Activated CD4-positive, alpha-beta T cell treated with anti-CD3 and anti-CD28 coated beads, Interleukin-2, amount 10 ng/mL, durations not matched to agents 24 days and 14 days (primary cell): ENCODE data around the gene YIF1A. TPM values are rescaled to one million over a fixed set of nuclear protein-coding genes. Genes with fewer than 3 reads are reported as not detected.

Experiments used
- DNase-seq: peaks from one replicate; pipeline ENCODE4 v3.0.0; 2022
- H3K27ac Mint-ChIP-seq: one replicate; pipeline ENCODE4 v1.8.0; 2022; ENCODE audit warnings: mild to moderate bottlenecking, mixed read lengths
- H3K27me3 Mint-ChIP-seq: one replicate; pipeline ENCODE4 v1.8.0; 2022; ENCODE audit warnings: mixed read lengths
- H3K36me3 Mint-ChIP-seq: one replicate; pipeline ENCODE4 v1.8.0; 2022; ENCODE audit warnings: low read depth, mild to moderate bottlenecking, mixed read lengths
- H3K4me1 Mint-ChIP-seq: one replicate; pipeline ENCODE4 v1.8.0; 2021; ENCODE audit warnings: mixed read lengths
- H3K4me3 Mint-ChIP-seq: one replicate; pipeline ENCODE4 v1.8.0; 2022; ENCODE audit warnings: mild to moderate bottlenecking, moderate library complexity, mixed read lengths
- H3K9me3 Mint-ChIP-seq: one replicate; pipeline ENCODE4 v1.8.0; 2021; ENCODE audit warnings: mixed read lengths
- intact Hi-C: fragments of 100-400 bp; cut with micrococcal nuclease; formaldehyde crosslinking; loops from one replicate; pipeline ENCODE4 v1.15.1; 2023
- total RNA-seq: library from RNA; stranded (reverse); gene quantifications from 2 replicates; pipeline ENCODE4 v1.2.3, GENCODE V29; 2022

YIF1A gene, protein sequence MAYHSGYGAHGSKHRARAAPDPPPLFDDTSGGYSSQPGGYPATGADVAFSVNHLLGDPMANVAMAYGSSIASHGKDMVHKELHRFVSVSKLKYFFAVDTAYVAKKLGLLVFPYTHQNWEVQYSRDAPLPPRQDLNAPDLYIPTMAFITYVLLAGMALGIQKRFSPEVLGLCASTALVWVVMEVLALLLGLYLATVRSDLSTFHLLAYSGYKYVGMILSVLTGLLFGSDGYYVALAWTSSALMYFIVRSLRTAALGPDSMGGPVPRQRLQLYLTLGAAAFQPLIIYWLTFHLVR
- total RNA-seq: 108 and 119 TPM in 2 replicates

DNA sequence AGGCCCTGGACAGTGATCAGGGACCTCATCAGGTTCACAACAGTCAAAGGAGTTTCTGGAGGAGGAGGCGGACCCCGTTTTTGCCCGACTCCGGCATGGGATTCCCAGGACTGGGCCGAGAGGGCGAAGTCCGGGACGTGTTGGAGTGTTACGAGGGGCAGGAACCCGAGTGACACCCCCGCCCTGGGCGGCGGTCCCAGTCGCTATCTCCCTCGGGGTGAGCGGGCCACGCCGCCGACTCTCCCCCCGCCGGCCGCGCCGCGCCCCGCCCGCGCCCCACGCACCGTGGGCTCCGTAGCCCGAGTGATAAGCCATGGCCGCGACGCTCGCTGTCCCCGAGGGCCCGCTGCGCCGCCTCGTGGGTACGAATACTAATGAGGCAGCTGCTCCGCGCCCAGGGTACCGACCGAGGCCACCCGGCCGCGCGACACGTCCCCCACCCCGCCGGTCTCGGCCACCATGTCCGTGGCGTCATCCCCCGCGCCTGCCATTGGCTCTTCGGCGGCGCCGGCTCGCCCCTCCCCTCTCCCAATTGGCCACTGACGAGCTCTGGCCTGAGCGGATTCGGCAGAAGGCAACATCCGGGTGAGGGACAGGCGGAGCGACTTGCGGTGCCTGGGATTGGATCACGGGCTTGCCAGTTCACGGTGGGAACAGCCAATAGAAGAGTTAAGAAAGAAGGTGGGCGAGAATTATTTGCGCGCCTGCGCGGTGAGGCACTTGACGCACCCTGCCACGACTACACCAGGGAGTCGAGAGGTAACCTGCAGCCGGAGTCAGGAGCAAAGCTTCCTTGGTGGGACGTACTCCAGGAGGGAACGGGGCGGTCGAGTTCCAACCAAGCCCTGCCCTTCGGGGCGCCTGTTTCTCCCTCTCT is at the start of gene YIF1A:
TSS of gene YIF1A (minus strand) at position 473 of the 877 bp plus-strand sequence. CDS start at position 315, 158 bp downstream.
- Mint-ChIP-seq H3K36me3 (peaks cover 4% of the 10 kb centered on the region), H3K9me3 (peaks cover 4% of the 10 kb centered on the region), H3K27me3 (peaks cover 30% of the 10 kb centered on the region), H3K4me3 (peak within 1 kb of the TSS; percentile 84), H3K27ac (peak within 1 kb of the TSS; percentile 96), H3K4me1 (peaks cover 32% of the 10 kb centered on the region)
- peak; percentile 100 for DNase-seq
- intact Hi-C loops: loop anchor here (1.0 kb wide), 4 partner anchors 23 to 577 kb away; partner anchors contain the start of genes BRMS1 and KAT5

DNA sequence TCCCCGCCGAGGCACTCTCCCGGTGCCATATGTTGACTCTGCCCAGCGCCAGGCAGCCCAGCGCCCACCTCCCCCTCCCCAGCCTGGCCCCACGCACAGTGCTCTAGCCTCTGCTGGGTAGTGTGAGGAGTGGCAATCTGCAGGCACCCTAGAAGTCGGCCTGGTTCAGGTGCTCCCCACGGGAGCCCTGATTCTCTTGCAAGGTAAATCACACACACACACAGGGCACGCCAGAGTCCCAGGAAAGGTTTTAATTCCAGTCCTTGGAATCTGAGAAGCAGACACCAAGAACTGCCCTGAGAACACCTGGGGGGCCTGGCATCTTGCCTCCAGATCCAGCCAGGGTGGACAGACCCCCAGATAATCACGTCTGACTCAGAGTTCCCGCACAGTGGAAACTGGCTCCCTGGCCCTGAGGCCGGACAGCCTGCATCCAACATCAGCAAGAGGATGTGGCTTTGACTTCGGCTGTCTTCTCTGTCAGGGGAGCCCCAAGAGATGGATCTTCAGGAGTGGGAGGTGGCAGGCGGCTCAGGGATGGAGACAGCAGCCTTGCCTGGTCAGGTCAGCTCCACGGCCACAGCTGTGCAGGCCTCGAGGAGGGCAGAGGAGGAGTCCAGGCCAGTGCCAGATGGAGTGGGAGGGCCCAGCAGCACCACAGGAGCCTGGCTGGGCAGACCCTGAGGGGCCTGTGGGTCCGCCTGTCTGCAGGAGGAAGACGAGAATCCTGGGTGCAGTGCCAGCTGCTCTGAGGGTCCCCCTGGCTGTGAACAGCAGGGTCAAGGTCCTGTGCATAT is 48.4 kb upstream of the YIF1A start:
- Mint-ChIP-seq H3K27ac (peak overlapping the region; percentile 78), H3K36me3 (peaks cover 28% of the 10 kb centered on the region), H3K9me3 (no peaks in the 10 kb centered on the region), H3K27me3 (peaks cover 2% of the 10 kb centered on the region), H3K4me3 (peak overlapping the region; percentile 72), H3K4me1 (peaks cover 19% of the 10 kb centered on the region)
- intact Hi-C loops: no loop called here
- DNase-seq: peak; percentile 57

DNA sequence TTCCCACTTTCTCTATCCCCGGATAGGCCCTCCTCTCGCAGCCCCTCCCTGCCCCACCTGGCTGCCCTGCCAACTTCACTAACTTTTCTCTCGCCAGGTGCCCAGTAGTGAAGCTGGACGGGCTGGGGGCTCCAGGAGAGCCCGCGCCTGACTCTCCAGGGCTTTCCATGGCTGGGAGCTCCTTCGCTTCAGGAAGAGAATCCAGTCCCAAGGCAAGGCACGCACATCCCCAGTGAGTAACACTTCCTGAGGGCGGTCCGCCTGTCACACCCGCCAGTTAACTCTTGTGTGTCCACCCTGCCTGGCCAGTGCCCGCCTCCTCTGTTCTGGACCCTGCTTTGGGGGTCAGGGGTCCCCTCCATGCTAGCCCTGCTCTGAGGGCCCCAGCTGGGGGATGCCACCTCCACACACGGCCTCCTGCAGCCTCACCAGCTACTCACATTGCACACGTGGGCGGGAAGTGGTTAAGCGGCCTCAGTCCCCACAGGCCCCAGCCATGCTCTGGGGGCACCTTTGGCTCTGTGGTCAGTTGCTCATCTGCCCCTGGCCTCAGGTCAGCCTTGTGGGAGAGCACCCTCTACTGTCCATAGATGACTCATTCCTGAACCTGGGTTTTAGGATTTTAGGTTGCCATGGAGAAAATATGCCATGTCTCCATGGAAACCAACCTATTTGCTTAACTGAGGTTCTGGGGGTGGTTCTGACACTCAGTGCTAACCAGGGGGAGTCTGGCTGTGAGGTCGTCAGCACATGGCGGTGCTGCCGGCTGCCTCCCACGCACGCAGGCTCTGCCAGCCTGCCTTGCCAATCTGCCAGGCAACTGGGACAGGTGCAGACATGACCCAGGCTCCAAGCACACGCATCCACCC is 47.5 kb upstream of the YIF1A start, which contains the start of gene RIN1:
TSS of gene RIN1 (minus strand) at position 201 of the 869 bp plus-strand sequence. CDS start at position 169, 32 bp downstream.
- Mint-ChIP-seq H3K36me3 (peaks cover 21% of the 10 kb centered on the region), H3K4me3 (peak within 1 kb of the TSS; percentile 72), H3K27me3 (peaks cover 2% of the 10 kb centered on the region), H3K9me3 (no peaks in the 10 kb centered on the region), H3K4me1 (peaks cover 17% of the 10 kb centered on the region), H3K27ac (peak within 1 kb of the TSS; percentile 78)
- peak; percentile 83 for DNase-seq
- intact Hi-C loops: no loop called here

DNA sequence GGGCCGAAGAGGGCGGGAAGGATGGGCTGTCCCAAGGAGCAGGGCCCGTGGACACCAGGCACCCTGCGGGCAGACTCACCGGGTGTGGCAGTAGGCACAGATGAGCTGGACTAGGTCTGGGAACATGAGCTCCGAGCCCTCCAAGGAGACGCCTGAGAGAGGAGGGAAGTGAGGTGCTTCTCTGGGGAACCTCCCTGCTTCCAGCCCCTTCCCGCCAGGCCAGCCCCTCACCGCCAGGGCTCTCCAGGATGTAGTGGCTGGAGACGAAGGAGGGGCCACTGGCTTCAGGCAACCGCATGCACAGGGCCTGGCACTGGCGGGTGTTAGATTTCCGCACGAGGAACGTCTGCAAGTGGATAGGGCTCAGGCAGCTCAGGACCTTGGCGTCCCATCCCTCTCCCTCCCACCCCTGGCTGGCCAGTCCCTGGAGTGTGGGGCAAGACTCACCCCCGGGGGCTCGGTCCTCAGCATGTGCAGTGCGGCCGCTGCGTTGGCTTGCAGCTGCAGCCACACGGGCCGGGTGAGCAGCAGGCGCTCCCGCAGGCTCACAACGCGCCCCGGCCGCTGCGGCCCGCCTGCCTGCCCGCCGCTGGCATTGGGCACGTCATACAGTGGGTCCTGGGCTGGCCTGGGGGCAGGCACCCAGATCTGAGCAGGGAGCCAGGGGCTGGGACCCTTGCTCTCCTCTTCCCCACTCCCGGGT is 46.7 kb upstream of the YIF1A start:
- intact Hi-C loops: no loop called here
- Mint-ChIP-seq H3K4me1 (peaks cover 17% of the 10 kb centered on the region), H3K9me3 (no peaks in the 10 kb centered on the region), H3K4me3 (peak overlapping the region; percentile 72), H3K36me3 (peaks cover 14% of the 10 kb centered on the region), H3K27ac (peak overlapping the region; percentile 78), H3K27me3 (peaks cover 2% of the 10 kb centered on the region)
- no peak for DNase-seq

DNA sequence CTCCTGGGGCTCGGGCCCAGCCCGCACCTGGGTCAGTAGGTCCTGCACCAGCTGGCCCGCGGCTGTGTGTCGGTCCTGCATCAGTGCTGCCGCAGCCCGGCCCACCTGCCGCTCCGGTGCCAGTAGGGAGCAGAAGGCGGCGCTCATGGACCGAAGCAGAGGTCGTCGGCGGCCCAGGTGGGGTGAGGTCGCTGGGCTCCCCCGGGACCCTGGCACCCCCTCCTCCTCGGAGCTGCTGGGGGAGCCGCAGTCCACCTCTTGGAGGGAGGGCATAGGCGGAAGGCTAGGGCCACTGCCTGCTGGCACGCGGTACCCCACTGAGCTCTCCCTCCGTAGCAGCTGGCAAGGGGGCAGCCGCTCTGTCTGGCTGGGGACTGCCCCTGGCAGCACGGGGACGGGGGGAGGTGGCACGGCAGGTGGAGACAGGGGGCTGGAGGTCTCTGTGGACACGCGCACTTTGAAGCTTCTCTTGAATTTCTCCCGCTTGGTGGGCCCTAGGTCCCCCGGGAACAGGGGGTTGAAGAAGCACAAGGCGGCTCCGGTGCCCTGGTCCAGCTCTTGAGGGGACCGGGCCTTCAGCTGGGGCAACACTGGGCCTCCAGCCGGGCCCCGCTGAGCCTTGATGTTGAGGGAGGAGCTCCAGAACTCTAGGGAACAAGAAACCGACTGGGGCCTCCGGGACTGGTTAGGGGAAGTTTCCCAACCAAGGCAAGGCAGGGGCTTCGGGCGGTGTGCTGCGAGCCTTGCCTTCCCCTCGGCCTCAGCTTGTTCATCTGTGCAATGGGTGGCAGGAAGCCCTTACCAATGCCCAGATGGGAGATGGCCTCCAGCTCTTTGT is 45.9 kb upstream of the YIF1A start:
- peaks cover 12% of the 10 kb centered on the region for H3K36me3 Mint-ChIP-seq
- intact Hi-C loops: no loop called here
- H3K27ac Mint-ChIP-seq: no peak overlapping the region
- H3K4me1 Mint-ChIP-seq: peaks cover 17% of the 10 kb centered on the region
- DNase-seq: no peak
- peak overlapping the region; percentile 34 for H3K4me3 Mint-ChIP-seq
- no peaks in the 10 kb centered on the region for H3K9me3 Mint-ChIP-seq
- H3K27me3 Mint-ChIP-seq: peaks cover 2% of the 10 kb centered on the region

DNA sequence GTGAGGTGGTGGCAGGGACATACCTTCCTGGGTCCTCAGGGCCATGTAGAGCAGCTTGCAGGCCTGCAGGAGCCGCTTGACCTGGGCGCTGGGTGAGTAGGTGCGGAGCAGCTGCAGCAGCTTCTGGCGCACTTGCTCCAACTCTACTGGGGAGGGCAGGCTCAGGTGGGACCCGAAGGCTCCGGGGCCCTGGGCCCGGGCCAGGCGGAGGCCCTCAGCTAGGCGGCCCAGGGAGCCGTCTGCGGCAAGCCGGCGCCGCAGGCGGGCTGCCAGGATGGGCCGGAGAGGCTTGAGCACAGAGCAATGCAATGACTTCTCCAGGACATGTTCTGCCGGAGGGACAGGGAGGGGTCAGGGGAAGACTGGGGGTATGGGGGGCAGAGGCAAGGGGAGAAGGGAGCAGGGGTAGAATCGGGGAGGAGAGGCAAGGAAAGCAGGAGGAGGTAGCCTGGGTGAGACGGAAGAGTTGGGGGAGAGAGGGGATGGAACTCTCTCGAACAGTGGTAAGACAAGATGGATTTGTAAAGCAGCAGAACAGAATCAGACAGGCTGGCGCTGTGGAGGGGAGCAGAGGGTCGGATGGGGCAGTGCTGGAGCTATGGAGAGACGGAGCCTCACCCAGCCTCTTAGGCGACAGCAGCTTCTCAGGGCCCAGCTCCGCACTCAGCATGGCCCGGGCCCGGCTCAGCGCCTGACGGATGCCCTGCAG is 45.1 kb upstream of the YIF1A start:
- H3K36me3 Mint-ChIP-seq: peaks cover 10% of the 10 kb centered on the region
- no peaks in the 10 kb centered on the region for H3K9me3 Mint-ChIP-seq
- no peak overlapping the region for H3K27ac Mint-ChIP-seq
- peaks cover 2% of the 10 kb centered on the region for H3K27me3 Mint-ChIP-seq
- intact Hi-C loops: no loop called here
- H3K4me3 Mint-ChIP-seq: no peak overlapping the region
- DNase-seq: no peak
- H3K4me1 Mint-ChIP-seq: peaks cover 17% of the 10 kb centered on the region

DNA sequence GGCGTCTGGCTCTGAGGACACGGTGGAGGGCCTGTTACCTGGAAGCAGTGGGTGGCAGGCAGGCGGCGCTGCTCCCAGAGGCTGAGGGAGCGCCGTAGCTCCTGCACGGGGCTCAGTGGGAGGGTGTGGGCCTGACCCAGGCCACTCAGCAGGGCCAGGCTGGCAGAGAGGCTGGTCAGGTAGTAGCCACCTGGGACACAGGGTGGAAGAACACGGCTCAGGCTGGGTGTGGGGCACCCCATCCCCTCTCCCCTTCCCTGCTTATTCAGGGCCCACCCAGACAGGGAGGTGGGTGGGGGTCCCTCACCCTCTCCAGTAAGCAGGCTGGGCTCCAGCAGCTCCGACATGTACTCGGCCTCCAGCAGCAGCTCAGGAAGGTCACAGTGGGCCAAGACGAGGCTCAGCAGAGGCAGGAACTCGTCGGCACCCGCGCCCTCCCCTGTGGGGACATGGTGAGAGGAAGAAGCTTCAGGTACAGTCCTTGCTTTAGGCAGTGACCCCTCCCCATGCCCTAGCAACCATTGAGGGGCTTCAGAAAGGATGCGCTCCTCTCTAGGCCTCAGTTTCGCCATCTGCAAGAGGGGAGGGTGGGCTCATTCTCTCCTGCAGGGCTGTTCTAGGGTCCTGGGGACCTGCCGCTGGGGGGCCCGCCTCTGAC is 44.4 kb upstream of the YIF1A start:
- H3K9me3 Mint-ChIP-seq: no peaks in the 10 kb centered on the region
- no peak overlapping the region for H3K4me3 Mint-ChIP-seq
- H3K27ac Mint-ChIP-seq: no peak overlapping the region
- peaks cover 20% of the 10 kb centered on the region for H3K4me1 Mint-ChIP-seq
- peaks cover 2% of the 10 kb centered on the region for H3K27me3 Mint-ChIP-seq
- intact Hi-C loops: no loop called here
- DNase-seq: no peak
- H3K36me3 Mint-ChIP-seq: peaks cover 6% of the 10 kb centered on the region

DNA sequence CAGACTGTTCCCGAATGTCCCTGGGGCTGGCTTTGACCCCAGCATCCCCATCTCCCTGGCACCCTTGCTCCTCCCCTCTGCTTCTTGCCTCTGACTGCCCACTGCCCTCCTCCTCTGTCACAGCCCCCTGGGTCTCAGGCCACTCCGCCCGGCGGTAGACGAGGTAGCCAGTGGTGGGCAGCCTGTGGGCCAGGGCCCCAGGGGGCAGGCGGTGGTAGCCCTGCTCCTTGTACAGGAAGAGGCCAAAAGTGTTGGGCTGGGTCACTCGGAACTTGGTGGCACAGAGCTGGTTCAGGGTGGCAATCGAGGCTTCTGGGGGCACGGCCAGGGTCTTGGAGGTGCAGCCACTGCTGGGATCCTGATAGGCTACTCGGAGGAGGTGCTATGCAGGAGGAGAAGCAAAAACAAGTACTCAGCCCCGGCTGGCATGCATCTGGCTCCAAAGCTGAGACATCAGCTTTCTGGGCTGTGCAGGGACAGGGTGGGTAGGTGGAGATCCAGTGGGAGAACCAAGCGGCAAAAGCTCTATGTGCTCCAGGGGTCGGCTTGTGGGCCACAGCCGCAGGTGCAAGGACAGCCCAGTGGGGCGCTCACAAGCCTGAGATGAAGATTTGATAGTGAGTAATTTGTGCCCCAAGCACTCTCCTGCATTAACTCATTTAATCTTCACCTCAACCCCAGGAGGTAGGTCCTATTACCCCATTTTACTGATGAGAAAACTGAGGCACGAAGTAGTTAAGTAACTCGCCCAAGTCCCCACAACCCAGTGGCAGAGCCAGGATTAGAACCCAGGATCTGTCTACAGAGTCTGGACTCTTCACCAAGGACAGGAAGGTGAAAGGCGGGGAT is 43.7 kb upstream of the YIF1A start:
- H3K4me1 Mint-ChIP-seq: peaks cover 27% of the 10 kb centered on the region
- no peak overlapping the region for H3K4me3 Mint-ChIP-seq
- peaks cover 3% of the 10 kb centered on the region for H3K36me3 Mint-ChIP-seq
- H3K9me3 Mint-ChIP-seq: no peaks in the 10 kb centered on the region
- intact Hi-C loops: no loop called here
- peaks cover 2% of the 10 kb centered on the region for H3K27me3 Mint-ChIP-seq
- no peak for DNase-seq
- no peak overlapping the region for H3K27ac Mint-ChIP-seq

DNA sequence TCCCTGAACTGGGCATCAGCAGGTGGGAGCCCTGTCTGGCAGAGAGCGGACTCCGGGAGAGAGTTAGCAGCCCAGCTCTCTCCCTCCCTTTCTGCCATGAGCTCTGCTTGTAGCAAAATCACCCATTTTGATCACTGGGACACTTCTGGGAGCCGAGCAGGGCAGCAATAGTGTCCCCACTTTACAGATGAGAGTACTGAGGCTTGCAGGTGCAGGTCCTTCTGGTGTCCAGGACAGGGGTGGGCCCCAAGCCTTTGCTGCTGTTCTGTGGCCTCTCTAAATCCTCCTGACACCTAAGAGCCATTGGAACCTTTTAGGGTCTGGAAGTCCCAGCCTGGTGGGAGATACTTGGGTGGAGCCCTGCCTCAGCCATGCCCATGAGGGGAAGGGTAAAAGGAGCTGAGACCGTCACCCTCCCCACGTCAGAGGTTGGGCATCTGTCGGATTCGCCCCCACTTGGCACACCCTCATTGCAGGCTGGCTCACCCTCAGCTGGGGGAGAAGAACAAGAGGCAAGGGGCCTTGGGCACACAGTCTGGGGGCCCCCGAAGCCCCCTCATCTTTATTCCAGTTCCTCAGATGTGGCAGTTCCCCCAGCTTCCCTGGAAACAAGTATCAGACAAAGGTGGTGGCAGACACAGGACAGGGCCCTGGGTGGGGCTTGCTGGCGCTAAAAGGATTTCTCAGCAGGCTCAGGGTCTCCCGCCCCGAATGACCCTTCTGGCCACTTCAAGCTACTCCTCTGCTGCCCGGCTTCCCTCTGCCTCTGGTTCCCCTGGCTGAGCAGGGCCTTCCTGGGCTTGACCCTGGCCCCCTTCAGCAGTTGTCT is 42.8 kb upstream of the YIF1A start:
- H3K36me3 Mint-ChIP-seq: no peaks in the 10 kb centered on the region
- peaks cover 24% of the 10 kb centered on the region for H3K4me1 Mint-ChIP-seq
- H3K27me3 Mint-ChIP-seq: peaks cover 2% of the 10 kb centered on the region
- H3K27ac Mint-ChIP-seq: no peak overlapping the region
- no peak overlapping the region for H3K4me3 Mint-ChIP-seq
- intact Hi-C loops: no loop called here
- H3K9me3 Mint-ChIP-seq: no peaks in the 10 kb centered on the region
- no peak for DNase-seq

DNA sequence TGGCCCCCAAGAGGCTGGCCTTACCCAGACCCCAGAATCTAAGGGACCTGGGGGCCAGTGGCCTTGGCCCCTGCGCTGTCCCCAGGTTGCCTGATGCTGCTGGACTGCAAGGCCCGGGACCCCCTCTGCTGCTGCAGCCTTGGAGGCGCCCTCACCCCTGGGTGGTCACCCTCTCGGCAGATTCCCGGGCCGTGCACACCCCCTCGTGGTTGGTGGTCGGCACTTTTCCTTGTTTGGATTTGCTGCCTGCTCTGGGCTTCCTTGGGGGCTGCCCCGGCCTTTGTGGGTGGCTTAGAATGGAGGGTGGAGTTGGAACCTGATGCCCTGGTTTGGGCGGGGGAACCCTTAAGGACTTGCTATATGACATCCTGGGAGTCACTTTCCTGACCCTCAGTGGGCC is 42.0 kb upstream of the YIF1A start:
- Mint-ChIP-seq H3K9me3 (no peaks in the 10 kb centered on the region), H3K4me1 (peaks cover 23% of the 10 kb centered on the region), H3K36me3 (no peaks in the 10 kb centered on the region), H3K4me3 (no peak overlapping the region), H3K27me3 (peaks cover 2% of the 10 kb centered on the region), H3K27ac (no peak overlapping the region)
- intact Hi-C loops: no loop called here
- no peak for DNase-seq
